HG02763 (cell line): ENCODE data around the gene CD244.
"Not testable (repeated sequence)": the region's sequence is repeated elsewhere in the genome, so short reads cannot be mapped to it uniquely, and the experiment has no call there.

ENCODE experiments used
- ATAC-seq: cut with Tn5 transposase; IDR thresholded peaks from one replicate; pipeline ENCODE4 v1.9.1; 2021; ENCODE audit warnings: mild to moderate bottlenecking, moderate library complexity; ENCODE audit not compliant: unreplicated experiment

Gene CD244

GRCh38 chr1:160880216-160880615 is 17.5 kb upstream of the CD244 start:
- no peak for ATAC-seq

DNA sequence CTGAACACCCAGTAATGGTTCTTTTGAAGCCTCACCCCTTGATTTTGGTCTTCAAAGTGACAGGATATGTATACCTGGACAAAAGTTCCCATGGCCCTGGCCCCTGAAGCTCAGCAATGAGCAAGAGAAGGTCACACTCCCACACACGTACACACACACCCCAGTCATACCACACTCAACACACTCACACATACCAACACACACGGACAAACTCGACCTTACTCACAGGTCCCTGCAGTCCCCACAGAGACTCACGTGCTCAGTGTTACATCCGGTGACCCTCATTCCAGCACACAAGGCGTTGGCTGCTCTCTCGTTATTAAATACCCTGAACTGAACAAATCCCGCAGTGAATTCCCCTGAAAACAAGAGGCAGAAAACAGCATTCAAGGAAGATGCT is 16.4 kb upstream of the CD244 start:
- no peak for ATAC-seq

DNA sequence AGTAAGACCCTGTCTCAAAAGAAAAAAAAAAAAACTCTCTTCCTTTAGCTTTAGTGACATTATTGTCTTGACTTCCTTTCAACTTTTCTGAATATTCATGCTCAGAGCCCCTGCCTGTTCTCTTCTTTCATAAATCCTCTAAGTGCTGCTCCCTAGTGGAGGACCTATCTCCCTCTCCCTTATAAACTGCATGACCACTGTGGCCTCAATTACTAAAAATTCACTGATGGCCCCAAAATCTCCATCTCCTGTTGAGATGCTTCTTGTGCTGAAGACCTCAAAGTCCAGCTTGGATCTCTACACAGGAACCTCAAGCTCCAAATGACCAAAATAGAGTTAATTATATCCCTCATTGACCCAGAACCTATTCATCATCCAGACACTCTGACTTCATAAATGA is 14.5 kb upstream of the CD244 start:
- no peak for ATAC-seq

GRCh38 chr1:160876311-160876710 is 13.6 kb upstream of the CD244 start:
- ATAC-seq = no peak

GRCh38 chr1:160875591-160875990 is 12.9 kb upstream of the CD244 start:
- ATAC-seq = not testable (repeated sequence)

- no peak for ATAC-seq
Measured at GRCh38 chr1:160874935-160875334, 12.2 kb upstream of the CD244 start.

- no peak for ATAC-seq
Measured at GRCh38 chr1:160868141-160868540, 5.5 kb upstream of the CD244 start.

GRCh38 chr1:160867651-160868050 is 5.0 kb upstream of the CD244 start:
- ATAC-seq = not testable (repeated sequence)

- no peak for ATAC-seq
Measured at GRCh38 chr1:160866695-160867260, 4.1 kb upstream of the CD244 start.

DNA sequence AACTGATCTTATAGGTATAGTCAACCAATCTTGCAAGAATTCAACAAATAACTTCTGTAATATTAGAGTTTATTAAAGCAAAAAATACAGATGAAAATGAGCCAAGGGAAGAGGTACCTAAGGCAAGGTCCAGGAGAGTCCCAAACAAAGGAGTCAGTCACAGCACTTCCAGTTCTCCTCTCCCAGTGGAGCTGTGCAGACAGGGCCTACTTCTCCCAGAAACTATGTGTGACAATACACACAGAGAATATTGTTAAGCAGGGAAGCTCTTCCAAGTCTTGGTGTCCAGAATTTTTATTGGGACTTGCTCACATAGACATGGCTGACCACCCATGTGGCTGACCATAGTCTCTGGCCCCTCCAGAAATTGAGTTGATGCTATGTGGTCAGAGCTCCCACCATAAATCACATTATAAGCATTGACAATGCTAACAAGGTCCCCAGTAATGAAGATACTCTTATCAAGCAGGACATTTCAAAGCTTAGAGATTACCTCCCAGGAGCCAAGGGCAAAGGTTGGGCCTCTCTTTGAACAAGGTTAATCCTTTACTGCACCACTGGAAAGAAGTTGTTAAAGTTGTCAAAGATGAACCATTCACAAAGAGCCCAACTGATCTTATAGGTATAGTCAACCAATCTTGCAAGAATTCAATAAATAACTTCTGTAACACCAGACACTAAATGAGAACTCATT is 3.5 kb upstream of the CD244 start:
- no peak for ATAC-seq

DNA sequence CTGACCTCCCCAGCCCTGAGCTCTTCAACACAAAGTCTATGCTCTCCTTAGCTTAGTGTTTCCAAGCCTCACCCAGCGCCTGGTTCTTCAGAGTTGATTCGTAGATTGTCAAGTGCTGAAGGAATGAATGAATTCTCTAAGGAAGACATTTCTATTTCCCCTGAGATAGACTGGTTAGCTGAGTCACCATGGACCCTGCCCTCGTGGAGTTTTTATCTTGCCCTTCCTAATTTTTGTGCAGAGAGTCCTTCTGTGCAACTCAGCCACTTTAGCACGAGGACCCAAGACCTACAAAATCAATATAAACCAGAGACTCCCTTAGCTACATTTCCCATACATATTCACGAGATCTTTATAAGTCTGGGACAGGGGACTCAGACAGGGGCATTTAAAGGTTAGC is 2.6 kb upstream of the CD244 start:
- ATAC-seq = no peak

GRCh38 chr1:160864173-160864572 is 1.5 kb upstream of the CD244 start:
- no peak for ATAC-seq

GRCh38 chr1:160863774-160864131 is 1.1 kb upstream of the CD244 start:
- ATAC-seq = no peak

- no peak for ATAC-seq
Measured at GRCh38 chr1:160863061-160863773, 530 bp upstream of the CD244 start.

DNA sequence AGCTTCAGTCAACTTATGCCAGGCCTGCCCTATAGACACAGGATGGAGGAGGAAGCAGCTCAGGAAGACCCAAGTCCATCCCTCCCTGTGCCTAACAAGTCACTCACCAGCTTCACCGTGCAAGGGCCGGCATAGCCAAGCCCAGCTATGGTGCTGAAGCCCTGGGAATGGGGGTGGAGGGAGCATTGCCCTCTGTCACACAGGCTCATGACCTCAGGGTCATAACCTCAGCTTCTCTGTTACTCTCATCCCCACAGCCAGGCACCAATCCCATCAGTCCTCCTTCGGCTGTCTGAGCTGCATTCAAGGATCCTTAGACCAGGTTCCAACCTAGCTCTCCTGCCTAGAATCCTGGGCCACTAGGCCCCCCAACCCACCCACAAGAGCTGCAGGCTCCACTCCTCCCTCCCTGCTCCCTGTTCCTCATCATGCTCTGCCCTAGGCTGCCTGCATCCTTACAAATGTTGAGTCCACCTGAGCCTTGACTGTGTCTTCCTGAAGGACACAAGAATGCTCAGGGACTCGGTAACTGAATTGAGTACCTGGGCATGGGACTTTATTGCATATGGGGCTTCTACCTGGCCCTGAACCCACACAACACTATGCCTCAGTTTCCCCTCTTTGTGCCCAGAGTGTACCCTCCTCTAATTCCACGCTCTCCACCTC is 1.7 kb downstream of the CD244 start:
- ATAC-seq = no peak

DNA sequence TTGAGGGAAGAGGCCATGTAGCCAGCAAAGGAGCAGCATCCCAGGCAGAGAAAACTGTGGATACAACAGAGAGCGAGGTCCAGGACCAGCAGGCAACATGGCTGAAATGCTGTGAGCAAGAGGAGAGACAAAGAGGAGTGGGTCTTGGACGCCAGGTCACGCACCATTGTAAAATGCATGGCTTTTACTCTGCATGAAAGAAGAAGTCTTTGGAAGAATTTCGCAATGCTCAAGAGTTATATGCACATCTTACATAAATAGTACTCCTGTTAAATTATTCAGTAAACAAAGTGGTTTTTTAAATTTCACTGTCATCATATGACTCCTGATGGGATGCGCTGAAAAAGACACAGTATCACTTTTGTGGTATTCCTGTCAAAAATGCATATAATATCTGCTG is 3.5 kb downstream of the CD244 start:
- no peak for ATAC-seq

DNA sequence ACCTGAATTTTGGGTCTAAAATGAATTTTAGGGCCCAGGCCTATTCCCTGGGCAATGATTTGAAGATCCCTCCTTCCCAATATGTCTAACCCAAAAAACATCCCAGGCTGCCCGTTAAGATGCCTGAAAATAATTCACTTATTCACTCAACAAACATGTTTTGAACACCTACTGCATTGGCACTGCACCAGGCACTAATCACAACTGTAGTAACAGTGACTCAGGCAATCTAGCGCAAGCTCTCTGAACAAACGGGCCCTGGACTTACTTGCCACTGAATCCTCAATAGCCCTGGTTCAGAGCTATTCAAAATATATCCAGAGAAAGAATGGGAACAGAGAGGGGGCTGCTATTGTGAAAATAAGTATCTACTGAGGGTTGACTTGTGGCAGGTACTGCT is 4.2 kb downstream of the CD244 start:
- no peak for ATAC-seq

- no peak for ATAC-seq
Measured at GRCh38 chr1:160858097-160858496, 4.6 kb downstream of the CD244 start.

DNA sequence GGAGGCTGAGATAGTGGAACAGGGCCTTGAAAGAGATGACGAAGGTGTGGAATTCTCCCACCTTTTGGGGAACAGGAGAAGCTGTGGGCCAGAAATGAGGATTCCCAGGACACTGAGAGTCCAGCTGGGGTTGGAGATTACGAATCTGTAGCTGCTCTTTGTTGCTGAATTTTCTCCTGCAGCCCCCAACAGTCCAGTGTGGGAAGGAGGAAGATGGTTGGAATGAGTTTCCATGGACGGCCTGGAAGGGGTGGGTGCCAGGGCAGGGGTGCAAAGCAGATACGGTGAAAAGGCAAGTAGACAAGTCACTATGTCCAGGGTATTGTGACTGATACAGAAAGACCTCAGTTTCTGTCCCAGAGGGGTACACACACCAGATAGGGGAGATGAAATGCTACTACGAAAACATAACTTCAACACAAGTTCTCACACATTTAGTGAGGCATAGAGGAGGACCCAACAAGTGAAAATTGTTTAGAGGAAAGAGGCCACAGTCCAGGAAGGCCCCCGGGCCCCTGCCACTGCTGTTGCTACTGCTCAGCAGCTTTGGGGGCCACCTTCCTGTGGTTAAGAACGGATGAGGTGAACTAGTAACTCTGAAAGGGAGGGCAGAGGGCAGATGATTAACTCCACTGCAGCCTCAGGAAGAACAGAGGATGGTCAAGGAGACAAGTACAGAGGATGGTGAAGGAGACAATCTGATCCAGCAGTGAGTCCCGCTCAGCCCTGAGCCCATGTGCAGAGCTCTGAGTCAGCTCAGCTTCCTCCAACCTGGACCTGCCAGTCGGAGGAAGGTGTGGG is 7.3 kb downstream of the CD244 start:
- peak; percentile 68 for ATAC-seq

DNA sequence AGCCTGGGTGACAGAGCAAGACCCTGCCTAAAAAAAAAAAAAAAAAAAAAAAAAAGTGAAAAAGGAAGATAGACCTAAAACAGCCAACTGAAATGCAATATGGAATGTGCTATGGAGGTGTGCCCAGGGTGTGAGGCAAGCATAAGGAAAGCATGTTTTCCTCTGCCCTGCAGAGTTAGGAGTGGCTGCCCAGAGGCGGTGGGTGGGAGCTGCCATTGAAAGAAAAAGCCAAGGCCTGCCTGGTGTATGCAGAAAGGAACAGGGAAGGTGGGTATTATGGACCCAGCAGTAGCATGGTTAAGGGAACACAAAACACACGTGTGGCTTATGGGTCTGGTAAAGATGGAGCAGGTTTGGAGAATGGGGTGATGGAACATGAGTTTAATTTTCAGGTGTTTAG is 8.9 kb downstream of the CD244 start:
- no peak for ATAC-seq

GRCh38 chr1:160853014-160853413 is 9.7 kb downstream of the CD244 start:
- ATAC-seq = no peak
